Loucy (cell line): ENCODE measurements around the gene ADI1.

ENCODE experiments used
- H2AFZ ChIP-seq: fragments of 200-600 bp; sonication (generic); 2 replicates; pipeline ENCODE4 v1.6.0; 2016; ENCODE audit warnings: antibody characterized with exemption, mild to moderate bottlenecking, low read length, moderate library complexity
- H3F3A ChIP-seq: fragments of 200-600 bp; 2 replicates; pipeline ENCODE4 v1.6.0; 2016; ENCODE audit warnings: antibody characterized with exemption, low read depth, mild to moderate bottlenecking
- H3K27me3 ChIP-seq: fragments of 200-600 bp; sonication (generic); 2 replicates; pipeline ENCODE4 v1.6.1; 2014; ENCODE audit warnings: low read length, mild to moderate bottlenecking; ENCODE audit not compliant: insufficient read depth, poor library complexity, severe bottlenecking
- H3K36me3 ChIP-seq: fragments of 200-600 bp; sonication (generic); 2 replicates; pipeline ENCODE4 v1.6.1; 2016; ENCODE audit warnings: low read length; ENCODE audit not compliant: insufficient read depth
- H3K4me1 ChIP-seq: fragments of 200-600 bp; sonication (generic); 2 replicates; pipeline ENCODE4 v1.5.1; 2014; ENCODE audit warnings: low read length, mild to moderate bottlenecking; ENCODE audit not compliant: insufficient read depth, poor library complexity, severe bottlenecking
- H3K4me2 ChIP-seq: fragments of 200-600 bp; sonication (generic); 2 replicates; pipeline ENCODE4 v1.6.0; 2014; ENCODE audit warnings: antibody characterized with exemption, low read length, low read depth, mild to moderate bottlenecking; ENCODE audit not compliant: poor library complexity, severe bottlenecking
- H3K4me3 ChIP-seq: fragments of 200-600 bp; sonication (generic); 2 replicates; pipeline ENCODE4 v1.5.1; 2014; ENCODE audit warnings: low read length, mild to moderate bottlenecking, mixed read lengths; ENCODE audit not compliant: poor library complexity, severe bottlenecking
- H3K79me2 ChIP-seq: fragments of 200-600 bp; sonication (generic); 2 replicates; pipeline ENCODE4 v1.6.1; 2014; ENCODE audit warnings: low read length; ENCODE audit not compliant: insufficient read depth
- H3K9ac ChIP-seq: fragments of 200-600 bp; sonication (generic); 2 replicates; pipeline ENCODE4 v1.6.0; 2014; ENCODE audit warnings: mild to moderate bottlenecking, low read depth, low read length, moderate library complexity; ENCODE audit not compliant: poor library complexity, severe bottlenecking
- H3K9me2 ChIP-seq: fragments of 200-600 bp; sonication (generic); replicated peaks from 2 replicates; pipeline ENCODE4 v1.6.1; 2016; ENCODE audit warnings: low read depth, low read length, mixed read lengths
- H3K9me3 ChIP-seq: fragments of 200-600 bp; sonication (generic); 2 replicates; pipeline ENCODE4 v1.6.1; 2014; ENCODE audit warnings: mild to moderate bottlenecking, antibody characterized with exemption, low read length, low read depth; ENCODE audit not compliant: insufficient read depth
- H4K20me1 ChIP-seq: fragments of 200-600 bp; sonication (generic); 2 replicates; pipeline ENCODE4 v1.6.0; 2014; ENCODE audit warnings: antibody characterized with exemption, low read length, mild to moderate bottlenecking; ENCODE audit not compliant: insufficient read depth, poor library complexity, severe bottlenecking
- CTCF ChIP-seq: fragments of 200-600 bp; sonication (generic); conservative IDR thresholded peaks from 2 replicates; pipeline ENCODE4 v1.5.1; 2014; ENCODE audit warnings: mild to moderate bottlenecking, antibody characterized with exemption, low read length
- EZH2phosphoT487 ChIP-seq: fragments of 200-600 bp; IDR thresholded peaks from 2 replicates; pipeline ENCODE4 v1.6.1; 2018; ENCODE audit warnings: antibody characterized with exemption, mild to moderate bottlenecking, moderate library complexity, borderline replicate concordance

ADI1 gene

GRCh38 chr2:3543023-3543683, 23.8 kb upstream of the ADI1 start:
- Histone ChIP-seq H4K20me1 (peaks cover 2% of the 10 kb centered on the region), H3K36me3 (peaks cover 75% of the 10 kb centered on the region), H3K4me3 (no peak overlapping the region), H3K4me2 (no peak overlapping the region), H3K9me2 (no peaks in the 10 kb centered on the region), H3F3A (no peaks in the 10 kb centered on the region), H2AFZ (no peak overlapping the region), H3K9ac (no peak overlapping the region), H3K9me3 (no peaks in the 10 kb centered on the region), H3K27me3 (no peaks in the 10 kb centered on the region), H3K4me1 (no peaks in the 10 kb centered on the region), H3K79me2 (no peaks in the 10 kb centered on the region)
- TF ChIP-seq CTCF (no peak), EZH2phosphoT487 (no peak)

GRCh38 chr2:3542107-3542506, 22.8 kb upstream of the ADI1 start:
- Histone ChIP-seq H3K27me3 (no peaks in the 10 kb centered on the region), H3K4me1 (no peaks in the 10 kb centered on the region), H3K9me3 (no peaks in the 10 kb centered on the region), H3K4me3 (no peak overlapping the region), H3F3A (no peaks in the 10 kb centered on the region), H4K20me1 (peaks cover 2% of the 10 kb centered on the region), H2AFZ (no peak overlapping the region), H3K9me2 (no peaks in the 10 kb centered on the region), H3K9ac (no peak overlapping the region), H3K36me3 (peaks cover 66% of the 10 kb centered on the region), H3K79me2 (no peaks in the 10 kb centered on the region), H3K4me2 (no peak overlapping the region)
- TF ChIP-seq EZH2phosphoT487, result no peak
- TF ChIP-seq CTCF, result no peak

GRCh38 chr2:3539836-3540235, 20.5 kb upstream of the ADI1 start:
- Histone ChIP-seq H3K9me3 (no peaks in the 10 kb centered on the region), H3K4me1 (peaks cover 7% of the 10 kb centered on the region), H3K4me3 (no peak overlapping the region), H3K27me3 (no peaks in the 10 kb centered on the region), H3K9me2 (no peaks in the 10 kb centered on the region), H3K4me2 (no peak overlapping the region), H3F3A (no peaks in the 10 kb centered on the region), H4K20me1 (peaks cover 2% of the 10 kb centered on the region), H3K36me3 (peaks cover 45% of the 10 kb centered on the region), H3K9ac (no peak overlapping the region), H3K79me2 (no peaks in the 10 kb centered on the region), H2AFZ (no peak overlapping the region)
- no peak for TF ChIP-seq CTCF
